Measurements from ENCODE around the gene INSYN2A.

INSYN2A gene

DNA sequence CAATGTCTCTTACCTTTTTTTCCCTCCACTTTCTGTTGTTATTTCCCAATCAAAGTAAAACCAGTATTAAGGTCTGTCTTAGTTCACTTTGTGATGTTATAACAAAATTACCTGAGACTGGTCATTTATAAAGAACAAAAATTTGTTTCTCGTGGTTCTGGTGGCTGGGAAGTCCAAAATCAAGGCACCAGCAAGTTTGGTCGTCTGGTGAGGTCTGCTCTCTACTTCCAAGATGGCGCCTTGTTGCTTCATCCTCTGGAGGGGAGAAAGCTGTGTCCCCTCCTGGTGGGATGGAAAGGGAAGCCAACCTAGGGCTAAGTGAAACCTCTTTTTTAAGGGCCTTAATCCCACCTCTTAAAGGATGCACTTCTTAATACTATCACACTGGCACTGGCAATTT is 22.3 kb upstream of the INSYN2A start:
- H3K9me3 Mint-ChIP-seq, result peaks cover 7% of the 10 kb centered on the region

DNA sequence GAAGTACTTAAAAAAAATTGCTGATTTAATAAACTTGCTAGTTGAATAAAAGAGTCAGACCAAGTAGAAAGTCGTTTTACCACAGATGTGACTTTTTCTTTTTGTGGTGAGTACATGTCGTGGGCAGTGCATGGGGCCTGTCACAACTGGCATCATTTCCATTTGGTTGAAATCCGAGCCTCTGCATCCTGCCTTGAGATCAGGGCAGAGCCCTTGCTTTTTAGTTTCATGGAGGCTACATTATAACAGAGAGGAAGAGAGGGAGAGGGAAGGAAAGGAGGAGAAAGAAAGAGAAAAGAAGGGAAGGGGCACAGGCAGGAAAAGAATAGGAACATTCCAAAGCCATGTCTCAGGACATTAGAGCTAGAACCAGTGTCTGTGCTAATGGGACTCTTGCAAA is 20.4 kb upstream of the INSYN2A start:
- Mint-ChIP-seq H3K36me3 (ENCODE audit: low read depth) (peaks cover 16% of the 10 kb centered on the region), H3K9me3 (peaks cover 7% of the 10 kb centered on the region), H3K27ac (peak overlapping the region; percentile 30), H3K4me3 (no peak overlapping the region), H3K4me1 (peaks cover 24% of the 10 kb centered on the region), H3K27me3 (ENCODE audit: low read depth, poor library complexity) (peaks cover 3% of the 10 kb centered on the region)
- no peak for DNase-seq
- TF ChIP-seq, protein P1, sequence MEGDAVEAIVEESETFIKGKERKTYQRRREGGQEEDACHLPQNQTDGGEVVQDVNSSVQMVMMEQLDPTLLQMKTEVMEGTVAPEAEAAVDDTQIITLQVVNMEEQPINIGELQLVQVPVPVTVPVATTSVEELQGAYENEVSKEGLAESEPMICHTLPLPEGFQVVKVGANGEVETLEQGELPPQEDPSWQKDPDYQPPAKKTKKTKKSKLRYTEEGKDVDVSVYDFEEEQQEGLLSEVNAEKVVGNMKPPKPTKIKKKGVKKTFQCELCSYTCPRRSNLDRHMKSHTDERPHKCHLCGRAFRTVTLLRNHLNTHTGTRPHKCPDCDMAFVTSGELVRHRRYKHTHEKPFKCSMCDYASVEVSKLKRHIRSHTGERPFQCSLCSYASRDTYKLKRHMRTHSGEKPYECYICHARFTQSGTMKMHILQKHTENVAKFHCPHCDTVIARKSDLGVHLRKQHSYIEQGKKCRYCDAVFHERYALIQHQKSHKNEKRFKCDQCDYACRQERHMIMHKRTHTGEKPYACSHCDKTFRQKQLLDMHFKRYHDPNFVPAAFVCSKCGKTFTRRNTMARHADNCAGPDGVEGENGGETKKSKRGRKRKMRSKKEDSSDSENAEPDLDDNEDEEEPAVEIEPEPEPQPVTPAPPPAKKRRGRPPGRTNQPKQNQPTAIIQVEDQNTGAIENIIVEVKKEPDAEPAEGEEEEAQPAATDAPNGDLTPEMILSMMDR (IDR thresholded peaks at IDR 0.05), result no peak

More for the DNA sequence above, 22.3 kb upstream of the INSYN2A start:
- Mint-ChIP-seq H3K27me3 (ENCODE audit: low read depth, poor library complexity) (peaks cover 3% of the 10 kb centered on the region), H3K4me3 (no peak overlapping the region), H3K4me1 (peaks cover 24% of the 10 kb centered on the region), H3K27ac (no peak overlapping the region), H3K36me3 (ENCODE audit: low read depth) (peaks cover 16% of the 10 kb centered on the region)
- TF ChIP-seq, protein P1 (IDR thresholded peaks at IDR 0.05), result no peak
- no peak for DNase-seq

DNA sequence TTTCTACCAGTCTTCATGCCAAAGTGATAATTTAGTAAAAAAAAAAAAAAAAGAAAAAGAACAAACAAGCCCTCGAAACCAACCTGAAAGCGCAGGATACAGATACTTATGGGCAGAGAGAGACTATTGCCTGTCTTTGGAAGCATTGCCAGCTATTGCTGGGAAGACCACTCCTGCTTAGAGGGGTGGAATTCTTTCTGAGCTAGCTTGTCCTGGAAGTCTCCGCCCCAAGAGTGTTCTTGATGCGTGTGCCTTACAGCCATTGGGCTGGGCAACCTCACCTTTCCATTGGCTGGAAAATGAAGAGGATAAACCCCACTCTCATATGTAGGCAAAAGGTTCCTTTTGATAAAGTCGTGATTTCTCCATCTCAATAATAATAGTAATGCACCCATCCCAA is 19.9 kb upstream of the INSYN2A start:
- peak overlapping the region; percentile 30 for H3K27ac Mint-ChIP-seq
- H3K9me3 Mint-ChIP-seq, result peaks cover 7% of the 10 kb centered on the region
- H3K4me3 Mint-ChIP-seq, result peak overlapping the region; percentile 1
- H3K27me3 Mint-ChIP-seq (ENCODE audit: low read depth, poor library complexity), result peaks cover 3% of the 10 kb centered on the region
- peaks cover 24% of the 10 kb centered on the region for H3K4me1 Mint-ChIP-seq
- H3K36me3 Mint-ChIP-seq (ENCODE audit: low read depth), result peaks cover 16% of the 10 kb centered on the region
- TF ChIP-seq, protein P1 (IDR thresholded peaks at IDR 0.05), result no peak
- no peak for DNase-seq

DNA sequence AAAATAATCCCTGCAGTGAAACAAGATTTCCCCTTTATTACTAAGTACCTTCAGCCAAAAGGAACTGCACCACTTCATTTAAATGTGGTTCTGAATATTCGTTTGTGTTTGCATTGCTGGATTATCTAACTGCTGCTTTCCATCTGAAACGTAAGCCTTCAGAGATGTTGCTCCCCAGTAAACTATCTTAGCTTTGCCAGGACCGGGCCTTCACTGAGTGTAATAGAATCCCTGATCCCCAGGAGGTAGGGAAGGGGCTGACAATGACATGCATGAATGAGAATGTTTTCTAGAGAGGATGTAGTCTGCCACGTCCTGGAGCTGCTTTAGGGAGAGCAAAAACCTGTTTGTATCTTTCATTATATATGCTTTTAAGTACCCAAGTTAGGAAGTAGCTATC is 19.5 kb upstream of the INSYN2A start:
- H3K36me3 Mint-ChIP-seq (ENCODE audit: low read depth), result peaks cover 16% of the 10 kb centered on the region
- peak overlapping the region; percentile 30 for H3K27ac Mint-ChIP-seq
- peaks cover 3% of the 10 kb centered on the region for H3K27me3 Mint-ChIP-seq (ENCODE audit: low read depth, poor library complexity)
- peak overlapping the region; percentile 1 for H3K4me3 Mint-ChIP-seq
- H3K9me3 Mint-ChIP-seq, result peaks cover 7% of the 10 kb centered on the region
- peaks cover 24% of the 10 kb centered on the region for H3K4me1 Mint-ChIP-seq
- DNase-seq, result no peak
- TF ChIP-seq, protein P1 (IDR thresholded peaks at IDR 0.05), result no peak

DNA sequence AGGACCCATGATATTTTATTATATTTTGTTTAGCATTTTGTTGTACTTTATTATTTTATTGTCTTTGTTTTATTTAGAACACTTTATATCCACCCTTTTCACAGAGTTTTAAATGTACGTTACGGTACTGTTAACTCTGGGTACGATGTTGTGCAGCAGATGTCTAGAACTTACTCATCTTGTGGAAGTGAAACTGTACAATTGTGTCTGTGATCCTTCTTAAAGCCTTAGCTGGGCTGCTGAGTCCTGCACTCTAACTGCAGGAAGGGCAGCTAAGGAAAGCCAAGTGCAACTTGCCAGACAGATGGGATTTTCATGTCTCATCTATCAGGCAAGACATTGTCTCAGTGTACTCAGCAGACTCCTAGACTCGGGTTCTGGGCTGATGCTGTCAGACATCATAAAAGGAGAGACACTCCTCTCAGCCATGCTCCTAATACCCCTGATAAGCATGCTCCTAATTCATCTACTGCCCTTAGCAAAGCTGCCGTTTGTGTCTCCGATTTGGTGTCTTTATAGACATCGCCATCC is 14.6 kb upstream of the INSYN2A start:
- Mint-ChIP-seq H3K4me3 (no peak overlapping the region), H3K27me3 (ENCODE audit: low read depth, poor library complexity) (peaks cover 3% of the 10 kb centered on the region), H3K36me3 (ENCODE audit: low read depth) (peaks cover 4% of the 10 kb centered on the region), H3K4me1 (peaks cover 13% of the 10 kb centered on the region), H3K27ac (no peak overlapping the region), H3K9me3 (no peaks in the 10 kb centered on the region)
- TF ChIP-seq, protein P1 (IDR thresholded peaks at IDR 0.05), result no peak
- DNase-seq, result no peak

DNA sequence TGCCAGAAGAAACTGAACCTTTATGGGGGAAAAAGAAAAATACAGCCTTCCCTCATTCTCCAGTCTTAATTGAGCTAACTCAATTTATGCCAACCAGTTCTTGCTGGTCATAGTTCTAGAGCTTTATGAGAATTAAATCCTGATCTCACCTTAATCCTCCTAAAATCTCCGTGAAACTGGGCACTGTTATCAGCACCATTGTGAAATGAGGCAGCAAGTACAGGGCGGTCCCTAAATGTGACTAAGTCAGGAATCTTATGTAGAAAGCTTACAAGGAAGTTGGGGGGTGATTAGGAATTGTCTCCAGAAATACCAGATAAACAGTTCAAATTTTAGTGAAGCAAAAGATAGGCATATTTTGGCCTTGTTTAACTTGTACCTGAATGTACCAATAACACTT is 10.7 kb upstream of the INSYN2A start:
- Mint-ChIP-seq H3K36me3 (ENCODE audit: low read depth) (peaks cover 23% of the 10 kb centered on the region), H3K27ac (no peak overlapping the region), H3K27me3 (ENCODE audit: low read depth, poor library complexity) (peaks cover 3% of the 10 kb centered on the region), H3K4me3 (no peak overlapping the region), H3K9me3 (no peaks in the 10 kb centered on the region), H3K4me1 (no peaks in the 10 kb centered on the region)
- DNase-seq, result no peak
- TF ChIP-seq, protein P1 (IDR thresholded peaks at IDR 0.05), result no peak
